ENCODE measurements around the gene NFATC1.

DNA sequence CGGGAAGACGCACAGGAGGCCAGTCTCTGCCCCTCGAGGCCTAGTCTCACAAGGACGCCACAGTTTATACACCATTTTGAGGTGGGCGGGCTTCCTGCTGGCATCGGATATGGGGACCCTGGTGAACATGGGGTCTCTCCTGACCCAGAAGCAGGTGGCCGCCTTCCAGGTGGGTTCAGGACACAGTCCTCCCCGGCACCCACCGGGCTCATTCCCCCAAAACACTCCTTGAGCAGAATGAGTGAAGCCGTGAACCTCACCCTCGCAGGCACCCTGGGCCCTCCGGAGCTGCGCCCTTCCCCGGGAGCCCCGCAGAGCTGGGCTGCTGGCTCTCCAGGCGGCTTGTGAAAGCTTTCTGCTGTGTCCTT, 6.5 kb downstream of the NFATC1 start:
- no peak for TF ChIP-seq CTCF (IDR thresholded peaks at IDR 0.05 in 4 of 5, conservative IDR thresholded peaks at IDR 0.05 in 1 of 5)
- TF ChIP-seq POLR2A (IDR thresholded peaks at IDR 0.05): no peak
